GM19438 (cell line): Measurements from ENCODE around the gene AOC2.
"Not testable (repeated sequence)": the region's sequence is repeated elsewhere in the genome, so short reads cannot be mapped to it uniquely, and the experiment has no call there.

ENCODE experiments used
- ATAC-seq: cut with Tn5 transposase; IDR thresholded peaks from one replicate; pipeline ENCODE4 v1.9.1; 2021; ENCODE audit warnings: low read depth; ENCODE audit not compliant: unreplicated experiment

Gene AOC2

DNA sequence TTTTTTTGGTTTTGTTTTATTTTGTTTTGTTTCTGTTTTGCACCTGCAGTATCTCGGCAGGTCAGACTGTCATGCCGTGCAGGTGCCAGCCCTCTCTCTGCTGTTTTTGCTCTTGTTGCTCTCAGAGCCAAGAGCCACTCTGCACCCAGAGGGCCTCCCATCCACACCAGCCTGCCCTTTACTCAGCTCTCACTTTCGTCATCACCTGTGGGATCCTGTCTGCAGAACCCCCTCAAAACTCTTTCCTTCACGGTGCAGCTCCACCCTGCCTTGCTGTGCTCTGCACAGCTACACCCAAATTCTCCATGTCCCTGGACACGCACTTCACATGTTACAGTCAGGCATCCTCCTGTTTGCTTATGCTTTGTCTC, 9.2 kb downstream of the AOC2 start:
- no peak for ATAC-seq

DNA sequence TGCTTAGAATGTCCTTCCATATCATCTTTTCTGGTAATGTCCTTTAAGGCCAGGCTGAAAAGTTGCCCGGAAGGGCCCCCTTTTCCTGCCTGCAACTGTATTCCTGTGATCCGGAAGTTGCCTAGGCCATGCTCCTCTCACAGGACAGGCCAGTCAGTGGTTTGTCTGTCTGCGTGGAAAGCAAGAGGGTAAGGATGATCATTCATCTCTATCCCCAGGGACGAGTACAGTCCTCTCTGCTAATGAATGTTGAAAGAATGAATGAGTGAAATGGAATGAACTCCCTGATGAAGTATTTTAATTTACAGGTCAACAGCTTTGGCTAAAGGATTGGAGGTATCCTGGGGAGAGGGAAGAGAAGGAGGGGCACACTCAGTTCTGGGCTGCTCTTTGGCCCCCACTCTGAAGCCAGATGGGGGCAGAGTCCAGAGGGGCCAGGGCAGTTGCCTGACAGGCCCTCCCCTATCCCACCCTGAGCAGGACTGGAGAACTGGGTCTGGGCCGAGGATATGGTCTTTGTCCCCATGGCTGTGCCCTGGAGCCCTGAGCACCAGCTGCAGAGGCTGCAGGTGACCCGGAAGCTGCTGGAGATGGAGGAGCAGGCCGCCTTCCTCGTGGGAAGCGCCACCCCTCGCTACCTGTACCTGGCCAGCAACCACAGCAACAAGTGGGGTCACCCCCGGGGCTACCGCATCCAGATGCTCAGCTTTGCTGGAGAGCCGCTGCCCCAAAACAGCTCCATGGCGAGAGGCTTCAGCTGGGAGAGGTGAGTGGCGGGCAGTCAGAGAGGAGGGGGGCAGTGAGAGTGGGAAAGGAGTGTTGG, 9.8 kb downstream of the AOC2 start:
- no peak for ATAC-seq

DNA sequence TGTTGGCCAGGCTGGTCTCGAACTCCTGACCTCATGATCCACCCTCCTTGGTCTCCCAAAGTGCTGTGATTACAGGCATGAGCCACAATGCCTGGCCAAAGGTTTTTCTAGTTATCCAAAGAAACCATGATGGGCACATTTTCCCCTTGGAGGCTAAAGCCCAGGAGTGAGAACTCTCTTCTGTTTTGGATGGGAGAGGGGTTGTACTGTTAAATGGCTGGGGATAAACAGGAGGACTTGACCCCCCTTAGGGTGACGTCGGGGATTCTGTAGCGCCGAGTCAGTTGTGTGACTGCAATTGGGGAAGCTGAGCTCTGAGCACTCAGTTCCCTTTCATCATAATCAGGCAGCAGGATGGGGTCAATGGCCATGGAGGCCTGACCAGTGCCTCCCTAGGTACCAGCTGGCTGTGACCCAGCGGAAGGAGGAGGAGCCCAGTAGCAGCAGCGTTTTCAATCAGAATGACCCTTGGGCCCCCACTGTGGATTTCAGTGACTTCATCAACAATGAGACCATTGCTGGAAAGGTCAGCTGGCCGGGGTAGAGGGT, 10.7 kb downstream of the AOC2 start:
- no peak for ATAC-seq

DNA sequence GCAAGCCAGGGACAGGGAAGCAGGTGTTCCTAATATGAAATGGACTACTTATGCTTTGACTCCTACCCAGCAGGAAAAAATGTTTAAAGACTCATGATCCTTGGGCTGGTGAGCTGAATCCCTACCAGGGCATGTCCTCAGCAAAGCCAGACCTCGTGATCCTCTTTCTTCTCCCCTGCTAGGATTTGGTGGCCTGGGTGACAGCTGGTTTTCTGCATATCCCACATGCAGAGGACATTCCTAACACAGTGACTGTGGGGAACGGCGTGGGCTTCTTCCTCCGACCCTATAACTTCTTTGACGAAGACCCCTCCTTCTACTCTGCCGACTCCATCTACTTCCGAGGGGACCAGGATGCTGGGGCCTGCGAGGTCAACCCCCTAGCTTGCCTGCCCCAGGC, 11.7 kb downstream of the AOC2 start:
- ATAC-seq: not testable (repeated sequence)

DNA sequence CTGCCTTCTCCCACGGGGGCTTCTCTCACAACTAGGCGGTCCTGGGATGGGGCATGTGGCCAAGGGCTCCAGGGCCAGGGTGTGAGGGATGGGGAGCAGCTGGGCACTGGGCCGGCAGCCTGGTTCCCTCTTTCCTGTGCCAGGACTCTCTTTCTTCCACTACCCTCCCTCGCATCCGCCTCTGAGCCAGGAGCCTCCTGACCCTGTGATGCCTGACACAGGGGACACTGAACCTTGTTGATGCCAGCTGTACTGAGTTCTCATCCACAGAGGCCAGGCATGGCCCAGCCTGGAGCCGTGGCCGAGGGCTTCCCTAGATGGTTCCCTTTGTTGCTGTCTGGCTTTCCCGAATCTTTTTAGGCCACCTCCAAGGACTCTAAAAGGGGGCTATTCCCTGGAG, 12.1 kb downstream of the AOC2 start:
- ATAC-seq: not testable (repeated sequence)

DNA sequence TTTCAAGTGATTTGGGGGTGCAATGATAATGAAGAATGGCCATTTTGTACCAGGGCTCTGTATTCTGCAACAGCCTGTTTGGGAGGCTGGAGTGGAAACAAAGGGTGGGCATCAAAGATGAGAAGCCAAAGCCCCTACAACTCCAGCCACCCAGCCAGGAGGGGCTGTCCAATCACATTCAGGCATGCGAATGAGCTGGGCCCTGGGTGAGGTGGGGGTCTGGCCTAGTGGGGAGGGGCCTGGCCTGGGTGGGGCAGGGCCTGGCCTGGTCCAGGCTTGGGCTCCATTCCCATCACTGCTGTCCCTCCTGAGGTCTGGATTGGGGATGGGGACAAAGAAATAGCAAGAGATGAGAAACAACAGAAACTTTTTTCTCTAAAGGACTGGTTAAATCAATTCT, 13.0 kb downstream of the AOC2 start:
- ATAC-seq: no peak

DNA sequence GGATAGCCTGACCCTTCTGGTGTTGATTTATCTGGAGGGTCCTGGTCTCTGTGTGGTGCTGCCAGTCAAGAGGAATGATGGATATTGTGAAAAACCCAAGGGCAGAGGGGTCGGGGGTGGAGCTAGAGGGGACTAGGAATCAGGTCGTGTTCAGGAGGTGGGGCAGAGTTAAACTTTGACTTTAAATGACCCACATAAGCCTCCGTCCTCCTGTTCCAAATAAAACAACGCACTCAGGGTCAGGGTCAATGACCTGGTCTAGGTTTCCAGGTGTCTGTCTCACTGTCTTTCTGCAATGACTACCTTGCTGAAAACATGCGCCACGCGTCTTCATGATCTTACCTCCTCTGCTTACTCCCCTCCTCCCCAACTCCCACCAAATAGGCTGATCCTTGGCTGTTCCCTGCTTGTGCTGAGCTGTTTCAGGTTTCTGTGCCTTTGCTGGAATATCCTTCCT, 21.3 kb downstream of the AOC2 start:
- ATAC-seq: no peak

DNA sequence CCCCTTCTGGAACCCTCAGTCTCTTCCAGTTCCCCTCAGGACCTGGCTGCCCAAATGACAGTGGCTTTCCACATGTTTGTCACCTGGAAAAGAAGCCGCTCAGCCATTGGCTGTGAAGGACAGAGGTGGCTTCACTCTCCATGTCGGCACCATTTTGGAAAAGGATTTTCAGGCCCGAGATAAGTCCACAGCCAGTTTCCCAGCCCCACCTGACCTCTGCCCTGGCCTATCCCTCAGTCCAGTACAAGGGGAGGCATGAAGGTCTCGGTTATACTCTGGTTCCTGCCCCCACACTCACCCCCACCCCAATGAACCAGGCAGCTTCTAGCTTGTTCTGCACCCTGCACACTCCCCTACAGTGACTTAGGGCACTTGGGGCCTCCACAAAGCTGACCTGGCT, 21.8 kb downstream of the AOC2 start:
- ATAC-seq: no peak

DNA sequence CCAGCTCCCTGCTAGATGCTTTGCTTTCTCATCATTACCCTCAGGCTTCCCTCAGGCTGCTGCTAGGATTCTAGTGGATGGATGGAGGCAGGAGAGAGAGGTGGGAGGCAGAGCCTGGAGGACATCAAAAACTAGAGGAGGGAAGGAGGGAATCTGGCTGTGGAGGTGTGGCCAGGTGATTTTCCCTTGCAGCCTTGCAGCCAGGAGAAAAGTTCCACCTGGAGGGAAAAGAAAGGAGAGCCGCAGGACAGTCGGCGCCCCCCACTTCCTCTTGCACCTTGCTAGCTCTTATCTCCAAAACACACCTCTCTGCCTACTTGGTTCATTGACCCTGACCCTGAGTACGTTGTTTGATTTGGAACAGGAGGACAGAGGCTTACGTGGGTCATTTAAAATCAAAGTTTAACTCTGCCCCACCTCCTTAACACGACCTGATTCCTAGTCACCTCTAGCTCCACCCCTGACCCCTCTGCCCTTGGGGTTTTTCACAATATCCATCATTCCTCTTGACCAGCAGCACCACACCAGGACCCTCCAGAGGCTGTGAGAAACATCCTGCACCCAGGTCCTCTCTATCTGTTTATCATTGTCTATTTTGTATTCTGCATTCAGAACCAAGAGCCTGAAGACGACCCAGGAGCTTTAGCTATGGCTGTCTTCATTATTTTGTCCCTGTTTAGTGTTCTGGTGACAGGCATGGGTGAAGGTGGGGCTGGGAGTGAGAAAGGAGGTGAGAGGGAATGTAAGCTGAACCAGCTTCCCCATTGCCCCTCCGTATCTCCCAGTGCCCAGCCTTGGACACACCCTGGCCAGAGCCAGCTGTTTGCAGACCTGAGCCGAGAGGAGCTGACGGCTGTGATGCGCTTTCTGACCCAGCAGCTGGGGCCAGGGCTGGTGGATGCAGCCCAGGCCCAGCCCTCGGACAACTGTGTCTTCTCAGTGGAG, 22.5 kb downstream of the AOC2 start:
- ATAC-seq: no peak

DNA sequence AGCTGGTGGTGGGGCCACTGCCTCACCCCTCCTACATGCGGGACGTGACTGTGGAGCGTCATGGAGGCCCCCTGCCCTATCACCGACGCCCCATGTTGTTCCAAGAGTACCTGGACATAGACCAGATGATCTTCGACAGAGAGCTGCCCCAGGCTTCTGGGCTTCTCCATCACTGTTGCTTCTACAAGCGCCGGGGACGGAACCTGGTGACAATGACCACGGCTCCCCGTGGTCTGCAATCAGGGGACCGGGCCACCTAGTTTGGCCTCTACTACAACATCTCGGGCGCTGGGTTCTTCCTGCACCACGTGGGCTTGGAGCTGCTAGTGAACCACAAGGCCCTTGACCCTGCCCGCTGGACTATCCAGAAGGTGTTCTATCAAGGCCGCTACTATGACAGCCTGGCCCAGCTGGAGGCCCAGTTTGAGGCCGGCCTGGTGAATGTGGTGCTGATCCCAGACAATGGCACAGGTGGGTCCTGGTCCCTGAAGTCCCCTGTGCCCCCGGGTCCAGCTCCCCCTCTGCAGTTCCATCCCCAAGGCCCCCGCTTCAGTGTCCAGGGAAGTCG, 23.4 kb downstream of the AOC2 start:
- ATAC-seq: not testable (repeated sequence)

DNA sequence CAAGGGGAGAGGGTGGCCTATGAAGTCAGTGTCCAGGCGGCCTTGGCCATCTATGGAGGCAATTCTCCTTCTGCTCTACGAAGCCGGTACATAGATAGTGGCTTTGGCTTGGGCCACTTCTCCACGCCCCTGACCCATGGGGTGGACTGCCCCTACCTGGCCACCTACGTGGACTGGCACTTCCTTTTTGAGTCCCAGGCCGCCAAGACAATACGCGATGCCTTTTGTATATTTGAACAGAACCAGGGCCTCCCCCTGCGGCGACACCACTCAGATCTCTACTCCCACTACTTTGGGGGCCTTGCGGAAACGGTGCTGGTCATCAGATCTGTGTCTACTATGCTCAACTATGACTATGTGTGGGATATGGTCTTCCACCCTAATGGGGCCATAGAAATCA, 24.0 kb downstream of the AOC2 start:
- no peak for ATAC-seq

DNA sequence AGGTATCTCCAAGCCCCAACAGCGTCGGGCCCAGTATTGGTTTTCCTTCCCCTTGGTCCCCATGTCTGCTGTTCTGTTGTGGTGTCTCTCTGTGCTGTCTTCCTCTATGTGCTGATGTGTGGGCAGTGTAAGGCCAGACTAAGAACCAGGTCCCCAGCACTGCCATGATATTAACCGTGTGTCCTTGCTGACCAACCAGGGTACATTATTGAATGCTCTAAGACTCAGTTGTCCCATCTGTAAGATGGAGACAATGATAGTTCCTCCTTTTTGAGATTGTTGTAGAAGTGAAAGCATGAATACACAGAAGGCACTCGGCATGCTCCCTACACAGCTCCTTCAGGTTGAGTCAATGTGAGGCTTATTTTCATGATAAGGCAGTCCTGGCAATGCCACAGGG, 27.3 kb downstream of the AOC2 start:
- no peak for ATAC-seq

DNA sequence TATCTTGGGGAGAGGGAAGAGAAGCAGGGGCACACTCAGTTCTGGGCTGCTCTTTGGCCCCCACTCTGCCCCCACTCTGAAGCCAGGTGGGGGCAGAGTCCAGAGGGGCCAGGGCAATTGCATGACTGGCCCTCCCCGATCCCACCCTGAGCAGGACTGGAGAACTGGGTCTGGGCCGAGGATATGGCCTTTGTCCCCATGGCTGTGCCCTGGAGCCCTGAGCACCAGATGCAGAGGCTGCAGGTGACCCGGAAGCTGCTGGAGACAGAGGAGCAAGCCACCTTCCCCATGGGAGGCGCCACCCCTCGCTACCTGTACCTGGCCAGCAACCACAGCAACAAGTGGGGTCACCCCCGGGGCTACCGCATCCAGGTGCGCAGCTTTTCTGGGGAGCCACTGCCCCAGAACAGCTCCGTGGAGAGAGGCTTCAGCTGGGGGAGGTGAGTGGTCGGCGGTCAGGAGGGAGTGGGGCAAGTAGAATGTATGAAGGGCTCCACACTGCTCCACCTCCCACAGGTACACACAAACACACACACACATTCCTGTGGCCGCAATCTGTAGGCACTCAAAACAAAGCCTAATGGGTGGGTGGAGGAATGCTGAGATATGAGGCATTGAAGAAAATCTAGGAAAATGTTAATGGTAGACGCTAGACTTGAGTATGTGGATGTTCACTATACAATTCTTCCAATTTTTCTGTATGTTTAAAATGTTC, 28.0 kb downstream of the AOC2 start:
- ATAC-seq: no peak

DNA sequence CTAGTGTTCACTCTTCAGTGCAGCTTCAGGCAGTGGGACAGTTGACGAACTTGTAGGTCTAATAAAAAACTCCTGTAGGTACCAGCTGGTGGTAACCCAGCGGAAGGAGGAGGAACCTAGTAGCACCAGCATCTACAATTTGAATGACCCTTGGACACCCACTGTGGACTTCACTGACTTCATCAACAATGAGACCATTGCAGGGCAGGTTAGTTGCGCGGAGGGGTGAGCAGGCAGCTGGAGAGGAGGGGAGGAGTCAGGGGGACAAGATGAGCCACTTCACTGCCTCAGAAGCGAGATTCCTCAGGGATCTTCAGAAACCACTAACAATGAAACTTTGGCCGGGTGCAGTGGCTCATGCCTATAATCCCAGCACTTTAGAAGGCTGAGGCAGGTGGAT, 28.9 kb downstream of the AOC2 start:
- ATAC-seq: no peak

DNA sequence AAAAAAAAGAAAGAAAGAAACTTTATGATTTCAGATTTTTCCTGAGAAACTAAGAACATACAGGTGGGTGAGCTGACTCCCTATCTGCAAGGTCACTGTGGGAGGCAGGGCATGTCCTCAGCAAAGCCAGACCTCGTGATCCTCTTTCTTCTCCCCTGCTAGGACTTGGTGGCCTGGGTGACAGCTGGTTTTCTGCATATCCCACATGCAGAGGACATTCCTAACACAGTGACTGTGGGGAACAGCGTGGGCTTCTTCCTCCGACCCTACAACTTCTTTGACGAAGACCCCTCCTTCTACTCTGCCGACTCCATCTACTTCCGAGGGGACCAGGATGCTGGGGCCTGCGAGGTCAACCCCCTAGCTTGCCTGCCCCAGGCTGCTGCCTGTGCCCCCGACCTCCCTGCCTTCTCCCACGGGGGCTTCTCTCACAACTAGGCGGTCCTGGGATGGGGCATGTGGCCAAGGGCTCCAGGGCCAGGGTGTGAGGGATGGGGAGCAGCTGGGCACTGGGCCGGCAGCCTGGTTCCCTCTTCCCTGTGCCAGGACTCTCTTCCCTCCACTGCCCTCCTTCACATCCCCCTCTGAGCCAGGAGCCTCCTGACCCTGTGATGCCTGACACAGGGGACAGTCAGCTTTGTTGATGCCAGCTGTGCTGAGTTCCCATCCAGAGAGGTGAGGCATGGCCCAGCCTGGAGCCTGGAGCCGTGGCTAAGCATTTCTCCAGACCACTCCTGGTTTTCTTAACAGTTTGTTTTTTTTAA, 29.7 kb downstream of the AOC2 start:
- ATAC-seq: not testable (repeated sequence)

DNA sequence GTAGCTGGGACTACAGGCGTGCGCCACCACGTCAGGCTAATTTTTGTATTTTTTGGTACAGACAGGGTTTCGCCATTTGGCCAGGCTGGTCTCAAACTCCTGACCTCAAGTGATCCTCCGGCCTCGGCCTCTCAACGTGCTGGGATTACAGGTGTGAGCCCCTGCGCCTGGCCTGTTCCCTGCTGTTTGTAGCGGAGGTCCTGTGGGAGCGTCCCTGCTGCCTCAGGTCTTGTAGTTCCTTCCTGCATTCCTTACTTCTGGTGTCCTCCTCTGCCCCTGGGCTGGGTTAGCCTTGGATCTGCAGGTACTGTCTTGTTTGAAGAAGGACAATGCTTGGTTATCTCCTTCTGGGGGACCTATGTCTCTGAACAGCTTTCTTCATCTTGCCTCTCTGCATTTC, 32.7 kb downstream of the AOC2 start:
- ATAC-seq: no peak

DNA sequence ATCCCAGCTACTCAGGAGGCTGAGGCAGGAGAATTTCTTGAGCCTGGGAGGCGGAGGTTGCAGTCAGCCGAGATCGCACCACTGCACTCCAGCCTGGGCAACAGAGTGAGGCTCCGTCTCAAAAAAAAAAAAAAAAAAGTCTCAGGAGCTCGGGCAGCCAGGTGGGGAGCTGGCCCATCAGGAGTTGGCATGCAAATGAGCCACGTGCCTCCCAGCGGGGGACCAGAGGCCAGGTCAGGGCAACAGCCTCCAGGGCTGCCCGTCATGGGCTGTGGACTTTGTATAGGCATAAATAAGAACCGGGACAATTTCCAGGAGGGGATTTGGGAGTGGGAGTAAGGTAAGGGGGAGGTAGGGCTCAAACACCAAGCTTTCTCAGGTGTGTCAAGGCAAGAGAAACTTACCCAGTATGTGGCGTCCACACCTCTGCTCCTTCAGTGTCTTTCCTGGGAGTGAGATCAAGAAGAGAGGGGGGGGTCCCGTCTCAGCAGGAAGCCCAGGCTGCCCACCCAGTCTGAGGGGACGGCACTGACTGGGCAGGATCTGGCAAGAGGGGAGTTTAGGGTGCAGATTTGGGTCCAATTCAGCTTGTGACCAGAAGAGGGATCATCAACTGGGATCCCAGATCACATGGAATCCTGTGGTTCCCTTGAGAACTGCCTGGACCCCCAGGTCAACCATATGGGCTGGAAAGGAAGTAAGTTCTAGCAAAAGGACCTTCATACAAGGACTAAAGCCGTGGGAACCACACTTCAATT, 33.9 kb downstream of the AOC2 start:
- no peak for ATAC-seq

DNA sequence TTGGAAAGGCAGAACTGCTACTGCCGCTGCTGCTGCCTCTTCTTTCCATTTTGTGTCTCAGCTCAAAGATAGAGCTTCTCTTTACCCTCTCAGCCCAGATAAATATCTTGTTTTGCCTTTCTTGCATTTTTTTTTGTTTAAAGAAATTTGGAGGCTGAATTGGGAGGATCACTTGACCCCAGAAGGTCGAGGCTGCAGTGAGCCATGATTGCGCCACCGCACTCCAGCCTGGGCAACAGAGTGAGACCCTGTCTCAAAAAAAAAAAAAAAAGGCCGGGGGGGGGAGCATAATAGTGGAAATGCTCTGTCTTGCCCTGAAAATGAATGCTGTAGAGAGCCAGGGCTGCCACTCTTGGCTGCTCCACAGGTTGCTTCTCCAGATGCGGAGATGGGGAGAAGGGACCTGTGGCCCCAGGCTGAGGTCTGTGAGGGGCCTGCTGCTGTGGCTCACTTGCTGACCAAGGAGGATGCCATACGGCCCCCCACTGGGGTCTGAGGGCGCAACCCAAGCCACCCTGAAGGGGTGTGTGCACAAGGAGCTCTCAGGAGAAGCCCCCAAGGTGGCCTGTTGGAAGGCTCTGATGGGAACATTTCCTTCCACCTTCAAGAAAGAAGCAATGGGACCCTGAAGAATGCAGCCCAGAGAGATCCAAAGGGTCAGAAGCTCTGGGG, 34.7 kb downstream of the AOC2 start:
- no peak for ATAC-seq
